NCI-H1930 (cell line): ENCODE measurements around the gene LRRC3.
"Not testable (repeated sequence)": the region's sequence is repeated elsewhere in the genome, so short reads cannot be mapped to it uniquely, and the experiment has no call there.

Experiments used
- DNase-seq, 2 experiments: peaks; one replicate each; lab custom pipeline; 2025; lab: John Stamatoyannopoulos, UW

The LRRC3 gene, protein sequence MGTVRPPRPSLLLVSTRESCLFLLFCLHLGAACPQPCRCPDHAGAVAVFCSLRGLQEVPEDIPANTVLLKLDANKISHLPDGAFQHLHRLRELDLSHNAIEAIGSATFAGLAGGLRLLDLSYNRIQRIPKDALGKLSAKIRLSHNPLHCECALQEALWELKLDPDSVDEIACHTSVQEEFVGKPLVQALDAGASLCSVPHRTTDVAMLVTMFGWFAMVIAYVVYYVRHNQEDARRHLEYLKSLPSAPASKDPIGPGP

GRCh38 chr21:44454747-44455523 lies at the start of gene LRRC3:
TSS of gene LRRC3 (plus strand) at chr21:44455510. CDS start at chr21:44456645, 1,135 bp downstream.
- peak; percentile 76 to 79 for DNase-seq

GRCh38 chr21:44405948-44406872 lies 49.1 kb upstream of the LRRC3 start:
- DNase-seq = no peak

- no peak for DNase-seq
Measured at GRCh38 chr21:44406953-44407352, 48.4 kb upstream of the LRRC3 start.

DNA sequence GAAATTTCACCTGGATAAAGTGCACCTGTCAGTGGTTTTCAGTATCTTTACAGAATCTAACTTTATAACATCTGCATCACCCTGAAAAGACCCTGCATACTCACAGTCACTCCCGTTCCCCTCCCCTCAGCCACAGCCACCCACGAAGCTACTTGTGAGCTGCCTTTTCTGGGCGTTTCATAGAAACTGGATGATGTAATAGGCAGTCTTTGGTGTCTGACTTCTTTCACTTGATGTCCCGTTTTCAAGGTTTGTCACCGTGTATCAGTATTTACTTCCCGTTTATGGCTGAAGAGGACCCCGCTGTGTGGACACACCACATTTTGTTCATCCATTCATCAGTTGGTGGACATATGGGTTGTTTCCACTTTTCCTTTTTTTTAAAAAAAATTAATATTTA lies 47.8 kb upstream of the LRRC3 start:
- no peak for DNase-seq

GRCh38 chr21:44408226-44408625 lies 47.1 kb upstream of the LRRC3 start:
- no peak for DNase-seq

DNA sequence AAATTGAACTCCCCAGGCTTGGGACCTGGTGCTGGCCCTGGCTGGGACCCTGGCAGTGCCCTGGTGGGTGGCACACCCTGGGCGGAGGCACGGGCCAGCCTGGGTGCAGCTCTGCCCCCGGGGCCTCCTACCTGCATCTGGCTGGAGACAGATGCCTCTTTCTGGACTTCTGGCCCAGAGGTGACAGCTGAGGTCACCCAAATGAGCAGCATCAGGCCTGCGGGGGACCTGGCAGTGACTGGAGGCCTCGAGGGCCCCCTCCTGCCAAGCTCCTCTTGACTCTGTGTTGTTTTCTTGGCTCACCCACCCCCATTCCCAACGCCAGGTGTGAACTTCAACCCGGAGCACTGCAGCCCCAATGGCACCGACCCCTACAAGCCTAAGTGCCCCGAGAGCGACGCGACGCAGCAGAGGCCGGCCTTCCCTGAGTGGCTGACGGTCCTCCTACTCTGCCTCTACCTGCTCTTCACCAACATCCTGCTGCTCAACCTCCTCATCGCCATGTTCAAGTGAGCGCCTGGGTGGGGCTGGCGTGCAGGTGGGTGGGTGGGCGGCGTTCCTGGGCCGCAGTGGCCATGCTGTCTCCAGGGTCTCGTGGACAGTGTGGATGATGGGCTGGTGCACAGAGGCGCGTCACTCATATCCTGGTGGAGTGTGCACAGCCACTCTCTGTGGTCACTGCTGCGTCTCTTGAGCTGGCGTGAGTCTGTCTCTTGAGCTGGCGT lies 41.6 kb upstream of the LRRC3 start:
- no peak for DNase-seq

DNA sequence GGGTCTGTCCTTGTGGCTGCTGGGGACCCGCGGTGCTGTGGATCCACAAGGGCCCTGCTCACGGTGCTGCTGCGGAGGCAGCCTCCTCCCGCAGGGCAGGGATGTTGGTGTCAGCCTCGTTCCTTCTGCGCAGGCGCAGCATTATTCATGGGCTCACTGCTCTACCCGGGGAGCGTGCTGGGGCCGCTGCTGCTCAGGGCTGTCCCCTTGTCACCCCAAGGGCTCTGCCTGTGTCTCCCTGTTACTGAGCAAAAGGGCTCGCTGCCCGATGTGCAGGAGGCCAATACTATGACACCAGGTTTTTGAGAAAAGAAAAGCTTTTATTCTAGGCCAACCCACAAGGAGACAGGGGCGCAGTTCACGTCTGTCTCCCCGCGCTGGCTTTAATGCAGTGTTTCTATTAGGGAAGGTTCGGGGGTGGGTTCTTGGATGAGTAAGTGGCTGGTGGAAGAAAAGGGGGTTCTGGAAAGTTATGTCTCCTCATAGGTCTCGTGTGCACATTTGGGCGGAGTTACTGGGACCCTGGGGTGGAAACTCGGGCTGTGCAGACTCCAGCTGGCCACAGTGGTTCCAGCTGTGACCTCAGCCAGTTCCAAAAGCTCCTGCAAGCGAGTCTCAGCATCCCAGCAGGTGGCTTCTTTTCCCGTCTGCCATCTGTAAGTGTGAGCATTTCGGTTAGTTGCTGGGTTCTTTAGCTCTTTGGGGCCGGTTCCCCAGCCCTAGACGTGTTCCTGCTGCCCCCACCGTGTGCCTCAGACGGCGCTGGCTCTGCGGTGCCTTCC lies 40.8 kb upstream of the LRRC3 start:
- no peak for DNase-seq

GRCh38 chr21:44415073-44416025 lies 40.0 kb upstream of the LRRC3 start:
- no peak for DNase-seq

DNA sequence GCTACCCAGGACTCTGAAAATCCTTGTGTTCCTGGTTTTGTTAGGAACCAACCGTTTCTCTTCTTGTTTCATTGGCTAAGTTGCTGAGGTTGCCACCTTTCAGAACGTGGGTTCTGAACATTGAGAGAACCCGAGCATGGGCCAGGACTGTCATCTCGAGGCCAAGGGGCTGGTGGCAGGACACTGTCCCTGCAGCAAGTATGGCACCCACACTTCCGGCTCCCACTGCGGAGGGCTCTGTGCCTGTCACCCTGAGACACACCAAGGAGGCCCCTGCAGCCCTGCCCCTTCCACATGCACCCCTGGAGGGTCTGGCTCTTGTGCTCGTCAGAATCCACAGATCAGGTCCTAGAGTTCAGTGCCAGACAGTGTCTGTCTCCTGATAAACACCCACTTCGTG lies 39.1 kb upstream of the LRRC3 start:
- DNase-seq = no peak

- DNase-seq = not testable (repeated sequence)
Measured at GRCh38 chr21:44417621-44418107, 37.6 kb upstream of the LRRC3 start.

- no peak for DNase-seq
Measured at GRCh38 chr21:44418108-44418875, 37.0 kb upstream of the LRRC3 start.

- no peak for DNase-seq
Measured at GRCh38 chr21:44418876-44419230, 36.5 kb upstream of the LRRC3 start.

GRCh38 chr21:44419679-44420078 lies 35.6 kb upstream of the LRRC3 start:
- DNase-seq = no peak

DNA sequence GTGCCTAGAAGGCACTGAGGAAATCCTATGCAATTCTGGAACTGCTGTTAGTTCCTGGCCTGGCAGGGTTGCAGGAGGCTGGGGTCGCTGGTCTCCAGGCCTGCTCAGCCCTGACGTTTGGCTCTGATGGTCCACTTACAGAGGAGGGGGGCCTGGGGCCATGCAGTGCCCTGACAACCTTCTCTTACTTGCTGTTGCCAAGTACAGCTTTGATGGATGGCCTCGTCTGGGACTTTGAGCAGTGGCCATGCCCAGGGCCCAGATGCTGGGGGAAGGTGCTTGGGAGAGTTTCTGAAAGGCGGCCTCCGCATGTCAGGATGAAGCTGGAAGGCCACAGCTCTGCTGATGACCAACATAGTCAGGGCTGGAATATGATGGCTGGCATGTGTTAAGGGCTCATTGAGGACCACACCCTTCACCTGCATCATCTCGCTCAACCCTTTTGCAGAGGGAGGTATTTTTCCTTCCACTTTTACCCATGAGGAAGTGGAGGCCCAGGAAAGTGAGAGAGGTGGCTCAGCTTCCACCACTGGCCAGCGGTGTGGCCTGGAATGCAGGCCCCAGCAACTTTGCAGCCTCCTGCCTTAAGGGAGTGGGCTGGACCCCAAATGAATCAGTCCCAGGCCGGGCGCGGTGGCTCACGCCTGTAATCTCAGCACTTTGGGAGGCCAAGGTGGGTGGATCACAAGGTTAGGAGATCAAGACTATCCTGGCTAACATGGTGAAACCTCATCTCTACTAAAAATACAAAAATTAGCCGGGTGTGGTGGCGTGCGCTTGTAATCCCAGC lies 34.7 kb upstream of the LRRC3 start:
- no peak for DNase-seq

- no peak for DNase-seq
Measured at GRCh38 chr21:44421901-44422840, 33.1 kb upstream of the LRRC3 start.

DNA sequence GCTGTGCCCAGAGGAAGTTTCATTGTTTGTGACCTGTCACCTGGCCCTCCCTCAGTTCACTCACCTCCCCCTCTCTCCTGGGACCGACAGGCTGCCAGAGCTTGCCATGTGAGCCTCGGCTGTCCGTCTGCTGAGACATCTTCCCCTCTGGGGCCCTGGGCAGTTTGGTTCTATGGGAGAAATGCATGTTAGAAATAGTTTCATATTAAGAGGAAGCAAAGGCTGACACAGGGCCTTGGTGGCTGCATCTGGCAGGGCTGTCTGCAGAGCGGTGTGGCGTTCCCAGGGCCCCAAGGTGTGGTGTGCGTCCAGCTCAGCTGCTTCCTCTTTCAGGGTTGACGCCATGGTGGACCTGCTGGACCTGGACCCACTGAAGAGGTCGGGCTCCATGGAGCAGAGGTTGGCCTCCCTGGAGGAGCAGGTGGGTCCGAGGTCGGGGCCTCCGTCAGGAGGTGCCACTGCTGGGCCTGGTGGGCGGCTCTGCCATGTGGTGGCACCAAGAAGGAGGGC lies 31.9 kb upstream of the LRRC3 start:
- no peak for DNase-seq
